HepG2 (cell line): ENCODE measurements around the gene MFRP. TPM values are rescaled to one million over a fixed set of nuclear protein-coding genes. Genes with fewer than 3 reads are reported as not detected.

Source experiments
- AHDC1 ChIP-seq: sonication (generic); formaldehyde crosslinking; IDR thresholded peaks from 2 replicates; pipeline ENCODE4 v1.5.1; 2020; ENCODE audit warnings: mild to moderate bottlenecking, missing genetic modification reagents, borderline replicate concordance
- ATF2 ChIP-seq: sonication (generic); formaldehyde crosslinking; IDR thresholded peaks from 2 replicates; pipeline ENCODE4 v1.4.0; 2020; ENCODE audit warnings: missing genetic modification reagents
- FOSL2 ChIP-seq: sonication (generic); formaldehyde crosslinking; IDR thresholded peaks from 2 replicates; pipeline ENCODE4 v1.4.0; 2020; ENCODE audit warnings: missing genetic modification reagents
- FOXP1 ChIP-seq, 2 experiments: fragments of 450-650 bp in 1 of 2; IDR thresholded peaks; 2 replicates each; pipeline ENCODE4 v1.6.1; 2017 to 2018; ENCODE audit warnings: antibody characterized with exemption in 1 of 2
- GABPB1 ChIP-seq: IDR thresholded peaks from 2 replicates; pipeline ENCODE4 v1.6.1; 2016; ENCODE audit warnings: mild to moderate bottlenecking, missing genetic modification reagents, moderate library complexity, missing compliant biosample characterization
- ISX ChIP-seq: sonication (generic); formaldehyde crosslinking; conservative IDR thresholded peaks from 2 replicates; pipeline ENCODE4 v1.5.0; 2020; ENCODE audit warnings: missing genetic modification reagents
- MAFG ChIP-seq: sonication (generic); formaldehyde crosslinking; IDR thresholded peaks from 2 replicates; pipeline ENCODE4 v1.5.1; 2020; ENCODE audit warnings: mild to moderate bottlenecking, missing genetic modification reagents
- MAX ChIP-seq: IDR thresholded peaks from 2 replicates; pipeline ENCODE4 v1.6.1; 2012; ENCODE audit warnings: inconsistent platforms
- MBD4 ChIP-seq: IDR thresholded peaks from 2 replicates; pipeline ENCODE4 v1.6.1; 2012; ENCODE audit warnings: low read length, inconsistent platforms, borderline replicate concordance
- NFIC ChIP-seq: IDR thresholded peaks from 2 replicates; pipeline ENCODE4 v1.6.1; 2012; ENCODE audit warnings: mild to moderate bottlenecking, low read length, inconsistent platforms
- PBX3 ChIP-seq: sonication (generic); formaldehyde crosslinking; IDR thresholded peaks from 2 replicates; pipeline ENCODE4 v1.8.1; 2023; ENCODE audit warnings: missing genetic modification reagents, inconsistent platforms, borderline replicate concordance
- RNF2 ChIP-seq: fragments of 450-650 bp; conservative IDR thresholded peaks from 2 replicates; pipeline ENCODE4 v1.6.1; 2016; ENCODE audit warnings: low read depth
- SKI ChIP-seq: fragments of 450-650 bp; IDR thresholded peaks from one replicate; pipeline ENCODE4 v1.6.1; 2018; ENCODE audit warnings: mild to moderate bottlenecking; ENCODE audit not compliant: partially characterized antibody
- TBX3 ChIP-seq: fragments of 450-650 bp; IDR thresholded peaks from 2 replicates; pipeline ENCODE4 v1.6.1; 2017; ENCODE audit warnings: antibody characterized with exemption, mild to moderate bottlenecking, inconsistent platforms, borderline replicate concordance
- TFE3 ChIP-seq: IDR thresholded peaks from 2 replicates; pipeline ENCODE4 v1.6.1; 2016
- ZNF33A ChIP-seq: sonication (generic); formaldehyde crosslinking; IDR thresholded peaks from 2 replicates; pipeline ENCODE4 v1.5.1; 2020; ENCODE audit warnings: missing genetic modification reagents, mild to moderate bottlenecking, moderate library complexity, borderline replicate concordance
- ZNF451 ChIP-seq: sonication (generic); formaldehyde crosslinking; IDR thresholded peaks from 2 replicates; pipeline ENCODE4 v1.5.0; 2020; ENCODE audit warnings: mild to moderate bottlenecking, missing genetic modification reagents
- ZNF580 ChIP-seq: IDR thresholded peaks from 2 replicates; pipeline ENCODE4 v1.6.1; 2016; ENCODE audit warnings: low read depth, borderline replicate concordance
- polyA plus RNA-seq, 8 experiments: library from polyadenylated mRNA; depleted of rRNA in 3 of 8; stranded (reverse) in 7 of 8; unstranded in 1 of 8; fragments of >200 nt; fragmentation: Illumina TruSeq in 4 of 8; extraction: Trizol in 4 of 8; gene quantifications; 2 replicates each; pipeline versions ENCODE4 v1.2.1 to v1.2.3, GENCODE V29; 2011 to 2016; ENCODE audit warnings: low read depth in 4 of 8, missing spikeins in 1 of 8, mixed read lengths in 1 of 8; ENCODE audit not compliant: insufficient read depth in 1 of 8
- total RNA-seq, 5 experiments: library from RNA; depleted of rRNA; stranded (reverse); fragments of >200 nt; fragmentation: Illumina TruSeq; extraction: Trizol; gene quantifications; 2 replicates each; pipeline ENCODE4 v1.2.3, GENCODE V29; 2016; ENCODE audit warnings: low read depth in 1 of 5

MFRP gene
- total and polyA plus RNA-seq, 2 of the 13 experiments (the other 11 are each of a cell fraction or from before 2014, with no cell fraction given): not detected

GRCh38 chr11:119368121-119369034 lies 21.9 kb upstream of the MFRP start (continued):
- TF ChIP-seq RNF2 (no peak), ZNF580 (peak; percentile 76; the same call in 1 of the 2 replicates), ATF2 (CRISPR knock-in tag) (peak; percentile 57; the same call in 1 of the 2 replicates), GABPB1 (peak; percentile 48; the same call in 1 of the 2 replicates), FOXP1 (IDR thresholded peaks at IDR 0.05) (no peak), FOXP1 (CRISPR knock-in tag; IDR thresholded peaks at IDR 0.05) (0 out of 2 replicates have a peak, but pooled peaks have one; percentile 38), TBX3 (peak; percentile 7; the same call in 1 of the 2 replicates), ZNF33A (CRISPR knock-in tag) (no peak), TFE3 (CRISPR knock-in tag) (peak; percentile 96), MAX (peak; percentile 39), MAFG (CRISPR knock-in tag) (peak; percentile 65; the same call in 1 of the 2 replicates), ZNF451 (CRISPR knock-in tag) (0 out of 2 replicates have a peak, but pooled peaks have one; percentile 28), NFIC (peak; percentile 72; the same call in 1 of the 2 replicates), ISX (CRISPR knock-in tag) (no peak), SKI (peak; percentile 72), AHDC1 (CRISPR knock-in tag) (peak; percentile 78; the same call in 1 of the 2 replicates), FOSL2 (CRISPR knock-in tag) (peak; percentile 99), MBD4 (no peak), PBX3 (CRISPR knock-in tag) (no peak)
